ENCODE data around the gene COMMD9.

Gene COMMD9

DNA sequence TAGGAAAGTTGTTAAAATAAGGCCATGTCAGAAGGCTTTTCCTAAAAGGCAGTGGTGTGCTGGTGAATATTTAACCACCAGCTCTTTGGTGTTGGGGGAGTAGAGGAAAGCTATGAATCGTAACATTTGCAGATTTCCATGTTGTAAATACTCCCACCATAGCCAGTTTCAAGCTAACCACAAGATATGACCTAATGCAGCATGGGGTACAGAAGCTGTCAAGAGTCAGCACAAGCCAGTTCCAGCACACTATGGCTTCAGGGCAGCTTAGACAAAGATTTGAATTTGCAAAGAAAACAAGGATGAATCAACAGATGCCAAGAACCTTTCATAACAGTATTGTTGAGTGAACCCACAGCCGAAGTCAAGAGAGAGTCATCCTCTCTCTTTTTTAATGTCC, 40.0 kb downstream of the COMMD9 start:
- no peaks in the 10 kb centered on the region for H3K9me3 Mint-ChIP-seq
- H3K27ac Mint-ChIP-seq = no peak overlapping the region
- H3K4me1 Mint-ChIP-seq = peaks cover 10% of the 10 kb centered on the region
- DNase-seq (no peak), ATAC-seq (peak; percentile 42)
- H3K4me3 Mint-ChIP-seq = no peak overlapping the region
- peaks cover 77% of the 10 kb centered on the region for H3K27me3 Mint-ChIP-seq

DNA sequence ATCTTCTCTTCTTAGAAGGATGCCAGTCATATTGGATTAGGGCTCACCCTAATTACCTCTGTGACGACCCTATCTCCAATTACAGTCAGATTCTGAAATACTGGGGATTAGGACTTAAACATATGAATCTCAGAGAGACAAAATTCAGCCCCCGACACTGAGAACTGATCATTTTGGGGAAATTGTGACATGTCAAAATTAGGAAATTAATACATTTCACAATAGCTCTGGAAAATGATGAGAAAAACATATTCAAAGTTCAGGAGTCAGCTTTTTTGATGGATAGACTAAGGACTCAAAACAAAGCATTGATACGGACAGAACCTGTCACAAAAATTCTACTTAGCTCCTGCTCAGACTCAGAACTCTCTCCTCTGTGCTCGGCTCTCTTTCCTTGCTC, 40.8 kb downstream of the COMMD9 start:
- Mint-ChIP-seq H3K27me3 (peaks cover 78% of the 10 kb centered on the region), H3K27ac (no peak overlapping the region), H3K4me3 (no peak overlapping the region), H3K4me1 (peaks cover 10% of the 10 kb centered on the region), H3K9me3 (no peaks in the 10 kb centered on the region)
- DNase-seq (no peak), ATAC-seq (no peak)

DNA sequence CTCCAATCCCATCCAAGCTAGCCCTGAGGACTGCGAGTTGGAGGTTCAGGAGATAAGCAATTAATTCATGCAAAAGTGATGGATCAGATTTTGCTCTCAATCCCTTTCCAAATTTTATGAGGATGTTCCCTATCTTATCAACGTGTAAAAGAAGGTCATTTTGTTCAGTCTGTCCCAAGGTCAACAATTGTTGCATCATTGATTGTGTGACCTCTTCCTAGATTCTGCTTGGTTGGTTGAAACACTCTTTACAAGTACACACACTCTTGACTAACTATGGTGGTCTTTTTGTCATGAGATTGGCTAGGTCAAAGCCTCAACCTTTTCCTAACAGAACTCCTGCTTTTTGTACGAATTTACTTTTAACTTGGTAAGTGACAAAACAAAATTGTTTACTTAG, 41.7 kb downstream of the COMMD9 start:
- Mint-ChIP-seq H3K9me3 (no peaks in the 10 kb centered on the region), H3K4me3 (no peak overlapping the region), H3K27me3 (peaks cover 78% of the 10 kb centered on the region), H3K27ac (no peak overlapping the region), H3K4me1 (peaks cover 10% of the 10 kb centered on the region)
- ATAC-seq (no peak), DNase-seq (no peak)

DNA sequence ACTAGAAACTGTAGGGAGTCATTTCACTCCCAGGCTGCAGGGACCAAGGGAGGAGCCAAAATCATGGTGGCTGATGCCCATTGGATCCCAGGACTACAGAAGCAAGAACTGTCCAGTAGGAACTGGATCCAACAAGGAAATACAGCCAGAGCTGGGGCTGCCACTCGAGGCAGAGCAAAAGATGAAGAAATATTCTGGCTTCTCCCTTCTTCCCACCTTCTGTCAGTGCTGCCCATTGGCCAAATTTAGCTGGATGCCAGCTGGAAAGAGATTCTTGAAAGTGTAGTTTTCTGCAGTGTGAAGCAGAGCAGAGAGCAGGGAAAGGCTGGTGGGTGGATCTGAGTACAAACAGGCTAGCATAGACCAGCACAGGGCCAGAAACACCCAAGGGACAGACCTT, 45.6 kb downstream of the COMMD9 start:
- Mint-ChIP-seq H3K9me3 (no peaks in the 10 kb centered on the region), H3K4me1 (peaks cover under 1% of the 10 kb centered on the region), H3K27me3 (peaks cover 44% of the 10 kb centered on the region), H3K27ac (no peak overlapping the region), H3K4me3 (no peak overlapping the region)
- ATAC-seq = no peak
- no peak for DNase-seq

DNA sequence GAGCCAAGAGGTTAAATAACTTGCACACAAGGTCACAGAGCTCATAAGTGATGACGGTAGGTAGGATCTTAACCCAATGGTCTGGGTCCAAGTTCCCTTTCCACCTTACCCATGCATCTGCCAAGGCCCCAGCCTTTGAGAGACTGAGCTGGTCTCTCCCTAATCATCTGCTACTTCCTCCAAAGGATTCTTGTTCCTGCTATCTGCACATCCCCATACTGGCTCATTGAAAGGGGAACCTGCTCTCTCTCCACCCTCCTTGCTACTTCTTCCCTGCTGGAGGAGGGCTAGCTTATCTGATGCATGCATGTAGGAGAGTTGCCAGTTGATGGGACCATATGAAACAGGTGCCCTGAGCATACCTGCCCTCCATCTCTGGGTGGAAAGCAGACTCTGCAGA, 47.7 kb downstream of the COMMD9 start:
- Mint-ChIP-seq H3K4me3 (no peak overlapping the region), H3K27me3 (peaks cover 33% of the 10 kb centered on the region), H3K27ac (no peak overlapping the region), H3K9me3 (no peaks in the 10 kb centered on the region), H3K4me1 (no peaks in the 10 kb centered on the region)
- ATAC-seq (no peak), DNase-seq (no peak)

DNA sequence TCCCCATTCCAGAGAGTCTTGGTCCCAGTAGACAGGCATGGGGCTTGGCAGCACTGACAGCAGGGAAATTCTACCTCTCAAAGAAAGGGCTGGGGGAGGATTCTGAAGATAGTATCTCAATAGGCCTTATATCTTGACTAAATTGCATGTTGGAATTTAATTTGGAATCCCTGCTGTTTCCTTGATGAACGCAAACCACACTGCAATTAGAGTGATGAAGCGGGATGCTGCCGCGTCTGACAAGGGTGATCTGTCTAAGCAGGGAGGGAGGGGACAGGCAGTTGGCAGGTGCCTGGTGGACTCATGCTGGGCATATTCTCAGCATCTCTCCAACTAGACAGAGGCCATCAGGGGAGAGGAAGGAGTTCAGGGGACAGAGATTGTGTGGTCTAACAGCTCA, 48.4 kb downstream of the COMMD9 start:
- no peak overlapping the region for H3K27ac Mint-ChIP-seq
- ATAC-seq (no peak), DNase-seq (no peak)
- peaks cover 38% of the 10 kb centered on the region for H3K27me3 Mint-ChIP-seq
- no peak overlapping the region for H3K4me3 Mint-ChIP-seq
- no peaks in the 10 kb centered on the region for H3K9me3 Mint-ChIP-seq
- H3K4me1 Mint-ChIP-seq = no peaks in the 10 kb centered on the region

DNA sequence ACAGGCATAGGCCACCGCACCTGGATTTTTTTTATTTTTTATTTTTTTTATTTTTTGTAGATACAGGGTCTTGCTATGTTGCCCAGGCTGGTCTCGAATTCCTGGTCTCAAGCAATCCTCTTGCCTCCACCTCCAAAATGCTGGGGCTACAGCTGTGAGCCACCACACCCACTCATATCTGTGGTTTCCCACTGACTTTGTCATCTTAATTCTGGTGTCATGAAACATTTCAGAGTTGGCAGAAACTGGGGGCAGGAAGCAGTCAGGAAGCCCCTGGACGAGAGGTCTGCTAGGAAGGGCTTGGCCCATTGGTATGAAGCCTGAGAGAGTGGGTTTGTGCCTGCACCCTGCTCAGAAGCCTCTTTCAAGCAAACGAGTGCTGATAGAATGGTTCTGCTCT, 49.1 kb downstream of the COMMD9 start:
- H3K27me3 Mint-ChIP-seq = peaks cover 34% of the 10 kb centered on the region
- H3K4me1 Mint-ChIP-seq = no peaks in the 10 kb centered on the region
- ATAC-seq (no peak), DNase-seq (no peak)
- H3K4me3 Mint-ChIP-seq = no peak overlapping the region
- no peak overlapping the region for H3K27ac Mint-ChIP-seq
- H3K9me3 Mint-ChIP-seq = no peaks in the 10 kb centered on the region

DNA sequence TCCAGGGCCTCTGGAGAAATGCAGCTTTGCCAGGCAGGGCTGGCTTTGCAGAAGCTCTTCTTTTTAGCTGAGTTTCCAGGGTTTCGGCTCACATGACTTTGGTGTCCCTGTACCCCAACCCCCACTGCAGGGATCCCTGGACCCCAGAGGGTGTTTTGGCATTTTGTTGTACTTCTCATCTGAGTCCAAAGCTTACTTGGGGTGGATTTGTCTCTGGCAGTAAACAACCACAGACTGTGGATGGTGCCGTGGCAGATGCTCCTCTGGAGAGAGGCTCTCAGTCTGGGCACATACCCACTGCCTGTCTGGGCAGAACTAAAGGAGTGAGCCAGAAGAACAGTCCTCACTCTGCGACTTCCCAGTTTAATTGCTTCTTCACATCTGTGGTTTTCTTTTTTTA, 49.6 kb downstream of the COMMD9 start:
- Mint-ChIP-seq H3K9me3 (no peaks in the 10 kb centered on the region), H3K4me3 (no peak overlapping the region), H3K4me1 (no peaks in the 10 kb centered on the region), H3K27me3 (peaks cover 28% of the 10 kb centered on the region), H3K27ac (no peak overlapping the region)
- DNase-seq = no peak
- ATAC-seq = no peak

DNA sequence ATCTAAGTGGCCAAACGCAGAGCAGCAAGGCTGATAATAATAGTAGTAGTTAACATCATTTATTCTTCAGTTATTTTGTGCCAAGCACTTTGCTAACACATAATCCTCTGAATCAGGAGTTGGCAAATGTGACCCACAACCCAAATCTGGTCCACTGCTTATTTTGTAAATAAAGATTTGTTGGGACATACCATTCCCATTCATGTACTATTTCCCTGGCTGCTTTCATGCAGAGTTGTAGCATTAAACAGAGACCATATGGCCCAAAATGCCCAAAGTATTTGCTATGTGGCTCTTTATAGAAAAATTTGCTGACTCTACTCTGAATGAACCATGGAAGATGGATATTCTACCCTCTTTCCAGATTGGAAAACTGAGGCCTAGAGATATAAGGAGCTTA, 50.3 kb downstream of the COMMD9 start:
- Mint-ChIP-seq H3K4me1 (no peaks in the 10 kb centered on the region), H3K4me3 (no peak overlapping the region), H3K9me3 (no peaks in the 10 kb centered on the region), H3K27me3 (peaks cover 27% of the 10 kb centered on the region), H3K27ac (no peak overlapping the region)
- DNase-seq = no peak
- no peak for ATAC-seq

DNA sequence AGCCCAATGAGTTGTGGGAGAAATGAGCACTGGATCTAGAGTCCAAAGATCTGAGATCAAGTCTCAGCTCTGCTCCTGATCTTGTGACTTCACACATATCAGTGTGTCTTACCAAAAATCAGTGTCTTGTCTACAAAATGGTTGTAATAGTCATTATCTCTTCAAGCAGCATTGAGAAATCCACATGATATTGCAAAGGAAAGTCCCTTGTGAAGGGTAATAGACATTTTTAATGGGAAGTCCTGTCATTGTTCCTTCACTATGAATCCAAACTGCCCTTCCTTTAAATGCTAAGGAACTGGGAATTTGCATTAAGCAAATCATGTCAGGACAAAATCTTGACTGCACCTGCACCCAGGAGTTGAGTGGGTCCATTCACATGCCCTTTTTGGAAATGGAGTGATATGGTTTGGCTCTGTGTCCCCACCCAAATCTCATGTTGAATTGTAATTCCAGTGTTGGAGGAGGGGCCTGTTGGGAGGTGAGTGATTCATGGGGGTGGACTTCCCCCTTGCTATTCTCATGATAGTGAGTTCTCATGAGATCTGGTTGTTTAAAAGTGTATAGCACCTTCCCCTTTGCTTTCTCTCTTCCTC, 51.1 kb downstream of the COMMD9 start:
- H3K9me3 Mint-ChIP-seq = no peaks in the 10 kb centered on the region
- no peak for DNase-seq

DNA sequence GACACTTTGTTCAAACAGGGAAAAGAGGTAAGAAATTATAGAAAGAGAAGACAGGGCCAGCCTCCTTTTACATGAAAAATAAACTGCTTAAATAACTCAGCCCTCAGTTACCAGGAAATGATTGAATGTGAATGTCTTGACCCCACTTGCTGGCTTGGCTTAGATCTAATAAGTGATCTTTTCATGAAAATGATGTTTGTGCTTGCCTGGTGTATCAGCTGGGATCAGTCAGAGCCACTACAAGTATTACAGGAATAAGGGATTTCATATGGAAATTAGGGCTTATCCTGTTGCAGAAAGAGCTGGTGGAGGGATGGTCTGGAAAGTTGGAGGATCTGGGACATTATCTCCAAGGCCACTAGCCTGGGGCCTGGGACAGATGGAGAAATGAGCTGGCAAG, 51.8 kb downstream of the COMMD9 start:
- Mint-ChIP-seq H3K27ac (peak overlapping the region in 1 of 2 donors; percentile 1), H3K27me3 (peaks cover 19% of the 10 kb centered on the region), H3K4me3 (no peak overlapping the region), H3K4me1 (no peaks in the 10 kb centered on the region), H3K9me3 (no peaks in the 10 kb centered on the region)
- ATAC-seq (no peak), DNase-seq (no peak)

More for the DNA sequence above, 51.1 kb downstream of the COMMD9 start:
- Mint-ChIP-seq H3K27me3 (peaks cover 21% of the 10 kb centered on the region), H3K4me1 (no peaks in the 10 kb centered on the region), H3K27ac (no peak overlapping the region), H3K4me3 (no peak overlapping the region)
- ATAC-seq = no peak

DNA sequence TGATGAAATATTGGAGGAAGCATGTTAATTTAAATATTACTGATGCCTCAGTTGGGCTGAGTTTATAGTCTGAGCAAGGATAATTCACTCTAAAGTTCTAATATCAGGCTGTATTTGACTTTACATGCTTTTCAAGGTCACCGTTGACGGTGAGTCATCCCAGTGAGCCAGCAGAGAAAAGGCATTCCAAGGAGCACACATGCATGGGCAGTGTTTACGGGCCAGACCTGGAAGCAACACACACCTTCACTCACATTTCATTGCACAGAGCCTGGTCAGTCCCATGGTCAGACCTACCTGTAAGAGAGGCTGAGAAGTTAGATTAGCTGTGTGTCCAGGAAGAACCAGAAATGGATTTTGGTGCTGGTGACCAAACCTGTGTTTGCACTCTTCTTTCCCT, 53.5 kb downstream of the COMMD9 start:
- DNase-seq = no peak

DNA sequence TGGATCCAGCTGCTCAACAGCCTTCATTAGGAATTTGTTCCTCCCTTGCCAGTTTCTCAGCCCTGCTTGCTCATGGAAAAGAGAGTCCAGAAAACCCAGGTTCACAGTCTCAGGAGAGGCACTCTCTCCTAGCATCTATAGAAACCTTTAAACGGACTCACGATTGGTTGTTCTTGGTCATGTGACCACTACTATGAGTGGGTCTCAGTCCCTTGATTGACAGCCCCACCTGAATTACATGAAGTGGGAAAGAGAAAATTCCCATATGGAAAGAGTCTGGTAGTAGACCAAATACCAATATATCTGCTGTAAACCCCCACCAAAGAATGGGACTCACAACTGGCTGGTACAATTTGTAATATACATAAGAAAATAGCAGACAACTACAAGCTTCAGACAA, 54.4 kb downstream of the COMMD9 start:
- no peak overlapping the region for H3K4me3 Mint-ChIP-seq
- H3K27me3 Mint-ChIP-seq = peaks cover 26% of the 10 kb centered on the region
- H3K4me1 Mint-ChIP-seq = no peaks in the 10 kb centered on the region
- no peak for ATAC-seq
- no peak for DNase-seq
- no peaks in the 10 kb centered on the region for H3K9me3 Mint-ChIP-seq
- H3K27ac Mint-ChIP-seq = no peak overlapping the region

More for the DNA sequence above, 53.5 kb downstream of the COMMD9 start:
- no peak for ATAC-seq
- Mint-ChIP-seq H3K27me3 (peaks cover 19% of the 10 kb centered on the region), H3K4me1 (no peaks in the 10 kb centered on the region), H3K9me3 (no peaks in the 10 kb centered on the region), H3K27ac (no peak overlapping the region), H3K4me3 (no peak overlapping the region)

DNA sequence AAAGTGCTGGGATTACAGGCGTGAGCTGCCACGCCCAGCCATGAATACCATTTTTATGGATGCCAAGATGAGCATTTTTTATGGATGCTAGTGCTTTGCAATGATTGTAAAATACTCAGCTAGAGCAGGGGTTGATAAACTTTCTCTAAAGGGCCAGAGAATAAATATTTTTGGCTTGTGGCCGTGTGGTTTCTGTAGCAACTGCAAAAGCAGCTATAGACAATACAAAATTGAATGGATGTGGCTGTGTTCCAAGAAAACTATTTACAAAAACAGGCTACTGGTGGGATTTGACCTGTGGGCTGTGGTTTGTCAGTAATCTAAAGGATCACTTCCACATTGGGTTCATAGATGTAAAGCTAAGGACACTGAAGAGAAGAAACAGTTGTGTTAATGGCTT, 56.0 kb downstream of the COMMD9 start:
- H3K4me3 Mint-ChIP-seq = no peak overlapping the region
- DNase-seq (no peak), ATAC-seq (no peak)
- H3K27ac Mint-ChIP-seq = no peak overlapping the region
- H3K9me3 Mint-ChIP-seq = no peaks in the 10 kb centered on the region
- peaks cover 33% of the 10 kb centered on the region for H3K27me3 Mint-ChIP-seq
- H3K4me1 Mint-ChIP-seq = no peaks in the 10 kb centered on the region

DNA sequence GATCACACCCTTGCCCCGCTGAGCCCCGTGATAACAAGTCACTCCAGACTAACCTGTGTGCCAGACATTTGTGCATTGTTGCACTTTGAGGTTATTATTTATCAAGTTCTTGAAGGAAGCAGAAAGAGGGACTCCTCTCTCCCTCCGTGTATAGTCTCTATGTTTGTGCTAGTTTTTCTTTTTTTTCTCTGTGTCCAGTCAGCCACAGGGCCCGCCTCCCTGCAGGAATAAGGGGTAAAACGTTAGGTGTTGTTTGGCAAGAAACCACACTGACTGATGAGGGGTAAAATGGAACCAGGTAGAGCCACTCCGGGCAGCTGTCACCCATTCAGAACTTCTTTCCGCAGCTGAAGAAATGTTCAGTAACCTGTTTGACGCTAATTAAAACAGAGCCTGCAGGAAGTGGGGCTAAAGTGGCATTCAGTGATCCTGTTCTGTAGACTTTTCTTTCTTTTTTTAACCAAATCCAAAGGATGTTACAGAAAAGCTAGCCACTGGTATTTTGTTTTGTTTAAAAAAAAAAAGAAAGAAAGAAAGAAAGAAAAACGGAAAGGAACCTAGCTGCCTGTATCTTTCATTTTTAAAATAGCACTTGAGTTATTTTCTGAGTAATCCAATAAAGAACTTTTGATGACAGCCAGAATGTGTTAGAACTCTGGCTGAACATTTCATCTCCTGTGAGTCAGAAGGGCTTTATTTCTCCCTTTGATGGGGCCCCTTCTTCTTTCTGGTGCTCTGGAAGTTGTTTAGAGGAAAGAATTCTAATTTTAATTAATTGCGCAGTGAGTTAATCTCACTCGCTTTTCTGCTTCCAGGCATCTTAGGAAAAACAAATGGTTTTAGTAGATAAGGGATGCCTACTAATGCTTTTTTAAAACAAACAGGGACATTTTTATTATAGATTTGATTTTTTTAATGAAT, 58.2 kb downstream of the COMMD9 start:
- no peak for DNase-seq
- no peak overlapping the region for H3K4me3 Mint-ChIP-seq
- no peak for ATAC-seq
- H3K4me1 Mint-ChIP-seq = no peaks in the 10 kb centered on the region
- no peaks in the 10 kb centered on the region for H3K9me3 Mint-ChIP-seq
- H3K27me3 Mint-ChIP-seq = peaks cover 18% of the 10 kb centered on the region
- H3K27ac Mint-ChIP-seq = no peak overlapping the region

DNA sequence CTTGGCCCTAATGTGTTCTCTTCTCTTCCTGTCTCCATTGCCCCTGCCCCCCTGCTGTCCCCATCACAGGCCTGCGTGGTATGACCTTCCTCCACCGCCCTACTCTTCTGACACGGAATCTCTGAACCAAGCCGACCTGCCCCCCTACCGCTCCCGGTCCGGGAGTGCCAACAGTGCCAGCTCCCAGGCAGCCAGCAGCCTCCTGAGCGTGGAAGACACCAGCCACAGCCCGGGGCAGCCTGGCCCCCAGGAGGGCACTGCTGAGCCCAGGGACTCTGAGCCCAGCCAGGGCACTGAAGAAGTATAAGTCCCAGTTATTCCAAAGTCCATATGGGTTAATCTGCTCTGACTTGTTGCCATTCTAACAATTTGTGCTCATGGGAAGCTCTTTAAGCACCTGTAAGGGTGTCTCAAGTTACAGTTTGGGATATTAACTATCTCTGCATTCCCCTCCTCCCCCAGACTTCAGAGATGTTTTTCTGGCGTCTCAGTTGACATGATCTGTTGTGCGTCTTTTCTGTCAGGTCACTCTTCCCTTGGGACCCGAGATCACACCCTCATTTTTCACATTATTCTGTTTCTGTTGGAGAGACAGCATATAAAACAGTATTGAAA, 60.0 kb downstream of the COMMD9 start:
- Mint-ChIP-seq H3K27me3 (peaks cover 14% of the 10 kb centered on the region), H3K4me3 (no peak overlapping the region), H3K9me3 (no peaks in the 10 kb centered on the region), H3K4me1 (no peaks in the 10 kb centered on the region), H3K27ac (no peak overlapping the region)
- DNase-seq (no peak), ATAC-seq (no peak)
